Right renal pelvis (tissue), 4 donors: Measurements from ENCODE around the gene COL13A1. TPM values are rescaled to one million over a fixed set of nuclear protein-coding genes. Genes with fewer than 3 reads are reported as not detected.

ENCODE experiments used
- DNase-seq, 4 donors: peaks; one replicate each; pipeline ENCODE4 v3.0.0-alpha.2; 2013; ENCODE audit warnings: low read depth in 4 of 4, low spot score in 3 of 4, missing footprints in 1 of 4
- polyA plus RNA-seq, 4 donors: library from polyadenylated mRNA; unstranded; fragments of 120-200 nt; gene quantifications; one replicate each; pipeline ENCODE4 v1.2.1, GENCODE V29; 2013; ENCODE audit not compliant: insufficient read length in 4 of 4

COL13A1 gene
- polyA plus RNA-seq, 4 donors = 19.5 to 24.8 (median 24.3) TPM

GRCh38 chr10:69881202-69881601, 79.5 kb downstream of the COL13A1 start:
- no peak for DNase-seq

- DNase-seq = no peak
Measured at GRCh38 chr10:69883310-69884023, 81.8 kb downstream of the COL13A1 start.

- DNase-seq = no peak
Measured at GRCh38 chr10:69884024-69884367, 82.3 kb downstream of the COL13A1 start.

- no peak for DNase-seq
Measured at GRCh38 chr10:69884686-69885085, 83.0 kb downstream of the COL13A1 start.

- no peak for DNase-seq
Measured at GRCh38 chr10:69885379-69886013, 83.8 kb downstream of the COL13A1 start.

GRCh38 chr10:69888882-69889584, 87.3 kb downstream of the COL13A1 start:
- no peak for DNase-seq

- no peak for DNase-seq
Measured at GRCh38 chr10:69890065-69890847, 88.5 kb downstream of the COL13A1 start.

- no peak for DNase-seq
Measured at GRCh38 chr10:69891057-69891617, 89.4 kb downstream of the COL13A1 start.

- no peak for DNase-seq
Measured at GRCh38 chr10:69892406-69892805, 90.7 kb downstream of the COL13A1 start.

GRCh38 chr10:69892816-69893215, 91.1 kb downstream of the COL13A1 start:
- no peak for DNase-seq

GRCh38 chr10:69893271-69893900, 91.7 kb downstream of the COL13A1 start:
- no peak for DNase-seq

GRCh38 chr10:69894156-69894555, 92.5 kb downstream of the COL13A1 start:
- DNase-seq = no peak

GRCh38 chr10:69895759-69896158, 94.1 kb downstream of the COL13A1 start:
- DNase-seq = no peak

- no peak for DNase-seq
Measured at GRCh38 chr10:69896606-69897231, 95.0 kb downstream of the COL13A1 start.

GRCh38 chr10:69897432-69897831, 95.7 kb downstream of the COL13A1 start:
- no peak for DNase-seq

GRCh38 chr10:69897999-69898398, 96.3 kb downstream of the COL13A1 start:
- no peak for DNase-seq

- no peak for DNase-seq
Measured at GRCh38 chr10:69898524-69898923, 96.8 kb downstream of the COL13A1 start.

GRCh38 chr10:69898941-69899340, 97.2 kb downstream of the COL13A1 start:
- DNase-seq = no peak

- no peak for DNase-seq
Measured at GRCh38 chr10:69899727-69900595, 98.3 kb downstream of the COL13A1 start.
